Psoas muscle (tissue), 8 donors: Measurements from ENCODE around the gene ADSS1. TPM values are rescaled to one million over a fixed set of nuclear protein-coding genes. Genes with fewer than 3 reads are reported as not detected.

Experiments
- ATAC-seq, 4 donors: fragments of 200-7000 bp; cut with Tn5 transposase; one replicate each; pipeline ENCODE4 v1.9.1; 2020; ENCODE audit warnings: moderate library complexity in 3 of 4, mild to moderate bottlenecking in 2 of 4
- DNase-seq, 2 donors: peaks; one replicate each; pipeline ENCODE4 v3.0.0-alpha.2; 2020
- H3K27ac ChIP-seq: fragments of 200-600 bp; one replicate; pipeline ENCODE4 v1.8.0; 2022
- H3K27me3 ChIP-seq, 3 donors: fragments of 200-600 bp in 1 of 3; one replicate each; pipeline versions ENCODE4 v1.6.1 to v1.8.0; 2013 to 2022; ENCODE audit warnings: low read length in 2 of 3, mild to moderate bottlenecking in 2 of 3, moderate library complexity in 1 of 3; ENCODE audit not compliant: insufficient read depth in 3 of 3
- H3K36me3 ChIP-seq, 2 donors: fragments of 200-600 bp in 1 of 2; one replicate each; pipeline versions ENCODE4 v1.6.1 to v1.8.0; 2013 to 2022; ENCODE audit warnings: low read depth in 1 of 2, mild to moderate bottlenecking in 1 of 2, moderate library complexity in 1 of 2; ENCODE audit not compliant: insufficient read depth in 1 of 2
- H3K4me1 ChIP-seq: fragments of 200-600 bp; one replicate; pipeline ENCODE4 v1.8.0; 2022
- H3K4me3 ChIP-seq: fragments of 200-600 bp; one replicate; pipeline ENCODE4 v1.8.0; 2022; ENCODE audit warnings: mild to moderate bottlenecking
- H3K9me3 ChIP-seq: fragments of 200-600 bp; one replicate; pipeline ENCODE4 v1.8.0; 2022
- WGBS, 3 donors: extraction: QIAGEN DNeasy Blood & Tissue Kit; methylation state at CpG; one replicate each; pipeline versions ENCODE4 v1.1.6 to v1.1.7; 2013; 5-methylcytosine and 5-hydroxymethylcytosine counted together
- intact Hi-C, 2 donors: fragments of 100-400 bp; cut with DNase I; formaldehyde crosslinking; loops; one replicate each; pipeline versions ENCODE4 v1.11.0 to v1.14.2; 2022
- polyA plus RNA-seq, 3 donors: library from polyadenylated mRNA; stranded (reverse); fragments of 200-250 nt; gene quantifications; one replicate each; pipeline ENCODE4 v1.2.3, GENCODE V29; 2013
- total RNA-seq, 4 donors: library from RNA; stranded (reverse); fragmentation: NEBNext Ultra II Directional in 2 of 4; extraction: Animal tissue kit (Norgen Biotek cat#: 25700) in 2 of 4; gene quantifications; one replicate each; pipeline versions ENCODE4 v1.2.1 to v1.2.4, GENCODE V29; 2021 to 2023
- TF ChIP-seq, protein P1 (sequence below): fragments of 200-600 bp; IDR thresholded peaks from one replicate; pipeline ENCODE4 v1.8.0; 2022; ENCODE audit warnings: antibody characterized with exemption
- donor health status: healthy with polysubstance abuse.
- donor health status: DM: no; HTN: no; CAD: no; lungs with moderate emphysema.
- donor health status: Bipolar disorder and iron deficiency.
- donor health status: healthy.
- donor health status: DM: yes; HTN: yes; CAD: no.
- donor health status: DM: no; HTN: no; CAD: no.
- donor health status: DM: no; HTN: no; CAD: no.
- donor health status: DM: yes; HTN: yes; CAD: no.

Gene ADSS1
- total and polyA plus RNA-seq, 7 donors, result 187 to 394 (median 300) TPM

DNA sequence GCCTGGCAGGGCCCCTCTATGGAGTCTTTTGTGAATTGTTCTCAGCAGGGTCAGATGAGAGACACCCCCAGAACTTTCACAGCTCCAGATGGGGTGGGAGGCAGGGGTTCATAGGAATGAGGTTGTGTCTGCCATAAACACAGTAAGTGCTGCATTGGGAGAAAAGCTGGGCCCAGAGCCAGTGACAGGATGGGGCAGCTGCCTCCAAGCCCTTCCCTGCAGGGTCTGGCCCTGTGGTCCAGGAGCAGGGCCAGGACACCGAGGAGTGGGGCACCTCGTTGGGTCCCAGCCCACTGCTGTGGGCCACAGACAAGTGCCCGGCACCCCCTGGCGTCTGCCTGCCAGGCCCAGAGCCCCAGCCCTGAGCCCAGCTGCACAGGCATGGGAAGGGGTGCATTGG lies 21.4 kb upstream of the ADSS1 start:
- H3K4me1 ChIP-seq, result no peaks in the 10 kb centered on the region
- DNase-seq, result no peak
- ATAC-seq, result no peak
- WGBS, 3 donors, result 49 to 60% (median 58%) methylated on average over 4 of the region's 4 CpGs
- H3K36me3 ChIP-seq, result peaks cover 0 to 35% of the 10 kb centered on the region in 2 donors
- H3K27ac ChIP-seq, result no peak overlapping the region
- H3K27me3 ChIP-seq, result no peaks in the 10 kb centered on the region
- H3K4me3 ChIP-seq, result no peak overlapping the region
- intact Hi-C loops, result no loop called here
- H3K9me3 ChIP-seq, result no peaks in the 10 kb centered on the region
- TF ChIP-seq, protein P1, sequence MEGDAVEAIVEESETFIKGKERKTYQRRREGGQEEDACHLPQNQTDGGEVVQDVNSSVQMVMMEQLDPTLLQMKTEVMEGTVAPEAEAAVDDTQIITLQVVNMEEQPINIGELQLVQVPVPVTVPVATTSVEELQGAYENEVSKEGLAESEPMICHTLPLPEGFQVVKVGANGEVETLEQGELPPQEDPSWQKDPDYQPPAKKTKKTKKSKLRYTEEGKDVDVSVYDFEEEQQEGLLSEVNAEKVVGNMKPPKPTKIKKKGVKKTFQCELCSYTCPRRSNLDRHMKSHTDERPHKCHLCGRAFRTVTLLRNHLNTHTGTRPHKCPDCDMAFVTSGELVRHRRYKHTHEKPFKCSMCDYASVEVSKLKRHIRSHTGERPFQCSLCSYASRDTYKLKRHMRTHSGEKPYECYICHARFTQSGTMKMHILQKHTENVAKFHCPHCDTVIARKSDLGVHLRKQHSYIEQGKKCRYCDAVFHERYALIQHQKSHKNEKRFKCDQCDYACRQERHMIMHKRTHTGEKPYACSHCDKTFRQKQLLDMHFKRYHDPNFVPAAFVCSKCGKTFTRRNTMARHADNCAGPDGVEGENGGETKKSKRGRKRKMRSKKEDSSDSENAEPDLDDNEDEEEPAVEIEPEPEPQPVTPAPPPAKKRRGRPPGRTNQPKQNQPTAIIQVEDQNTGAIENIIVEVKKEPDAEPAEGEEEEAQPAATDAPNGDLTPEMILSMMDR, result no peak

DNA sequence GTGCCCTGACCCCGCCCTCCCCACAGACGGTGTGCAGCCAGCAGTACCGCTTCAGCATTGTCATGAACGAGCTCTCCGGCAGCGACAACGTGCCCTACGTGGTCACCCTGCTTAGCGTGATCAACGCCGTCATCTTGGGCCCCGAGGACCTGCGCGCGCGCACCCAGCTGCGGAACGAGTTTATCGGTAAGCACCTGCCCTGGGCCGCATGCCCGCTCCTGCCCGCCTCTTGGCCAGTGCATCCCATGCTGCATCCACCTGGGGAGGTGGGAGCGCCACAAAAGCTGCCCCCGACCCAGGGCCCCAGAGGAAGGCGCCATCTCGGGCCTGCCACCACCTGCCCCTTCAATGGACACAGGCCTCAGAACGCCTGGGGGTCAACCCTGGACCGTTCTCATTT lies 20.8 kb upstream of the ADSS1 start:
- Histone ChIP-seq H3K4me1 (no peaks in the 10 kb centered on the region), H3K27ac (no peak overlapping the region), H3K9me3 (no peaks in the 10 kb centered on the region), H3K36me3 (peaks cover 0 to 35% of the 10 kb centered on the region in 2 donors), H3K27me3 (no peaks in the 10 kb centered on the region), H3K4me3 (no peak overlapping the region)
- intact Hi-C loops, result no loop called here
- TF ChIP-seq, protein P1, result no peak
- 91 to 96% (median 92%) methylated on average over 28 of the region's 28 CpGs for WGBS, 3 donors
- ATAC-seq (no peak), DNase-seq (no peak)

- TF ChIP-seq, protein P1, result no peak
- no peak for ATAC-seq
- 98 to 99% (median 98%) methylated on average over 22 of the region's 22 CpGs for WGBS, 3 donors
- Histone ChIP-seq H3K4me3 (no peak overlapping the region), H3K27me3 (no peaks in the 10 kb centered on the region), H3K9me3 (no peaks in the 10 kb centered on the region), H3K4me1 (no peaks in the 10 kb centered on the region), H3K27ac (no peak overlapping the region), H3K36me3 (peaks cover 0 to 35% of the 10 kb centered on the region in 2 donors)
- intact Hi-C loops, result no loop called here
- DNase-seq, result no peak
Measured at GRCh38 chr14:104704252-104704651, 19.8 kb upstream of the ADSS1 start.

DNA sequence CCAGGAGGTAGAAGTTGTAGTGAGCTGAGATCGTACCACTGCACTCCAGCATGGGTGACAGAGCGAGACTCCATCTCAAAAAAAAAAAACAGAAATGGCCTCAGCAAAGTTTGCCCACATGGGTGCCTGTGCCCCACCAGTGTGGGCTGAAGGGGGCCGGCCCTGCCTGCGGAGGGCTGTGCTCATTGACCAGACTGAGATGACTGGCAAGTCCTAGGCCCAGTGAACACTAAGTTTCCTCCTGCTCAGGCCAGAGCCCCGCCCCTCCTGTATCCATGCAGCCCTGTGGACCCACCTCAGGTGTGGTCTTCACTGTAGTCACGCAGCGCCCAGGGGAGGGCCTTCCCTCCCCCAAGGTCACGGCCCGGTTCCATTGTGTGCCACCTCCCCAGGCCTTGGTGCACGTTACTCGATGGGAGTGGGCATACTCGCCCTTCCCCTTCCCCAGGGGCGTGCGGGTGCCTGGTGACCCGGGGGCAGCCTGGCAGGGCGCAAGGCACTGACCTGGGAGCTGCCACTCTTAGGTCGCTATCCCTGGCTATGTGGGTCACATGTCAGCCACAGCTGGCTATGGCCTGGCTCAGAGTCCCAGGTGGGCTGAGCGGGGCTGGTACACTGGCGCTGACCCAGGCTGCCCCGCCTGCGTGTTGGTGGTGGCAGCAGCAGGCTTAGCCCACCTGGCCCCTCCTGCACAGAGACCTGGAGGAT lies 18.5 kb upstream of the ADSS1 start:
- no peak overlapping the region for H3K27ac ChIP-seq
- no peaks in the 10 kb centered on the region for H3K27me3 ChIP-seq
- TF ChIP-seq, protein P1, result no peak
- no peaks in the 10 kb centered on the region for H3K9me3 ChIP-seq
- H3K36me3 ChIP-seq, result peaks cover 0 to 42% of the 10 kb centered on the region in 2 donors
- 93 to 94% (median 93%) methylated on average over 21 of the region's 21 CpGs for WGBS, 3 donors
- DNase-seq (no peak), ATAC-seq (no peak)
- no peaks in the 10 kb centered on the region for H3K4me1 ChIP-seq
- intact Hi-C loops, result loop anchor here in 1 of 2 donors (5.0 kb wide), 1 partner anchor 568 kb away; the partner anchor contains the start of gene KIF26A
- no peak overlapping the region for H3K4me3 ChIP-seq
